ENCODE data around the gene CTNNA3.
A peak's percentile ranks its signal among the peaks of the same experiment; 100 is the strongest.

Gene CTNNA3

DNA sequence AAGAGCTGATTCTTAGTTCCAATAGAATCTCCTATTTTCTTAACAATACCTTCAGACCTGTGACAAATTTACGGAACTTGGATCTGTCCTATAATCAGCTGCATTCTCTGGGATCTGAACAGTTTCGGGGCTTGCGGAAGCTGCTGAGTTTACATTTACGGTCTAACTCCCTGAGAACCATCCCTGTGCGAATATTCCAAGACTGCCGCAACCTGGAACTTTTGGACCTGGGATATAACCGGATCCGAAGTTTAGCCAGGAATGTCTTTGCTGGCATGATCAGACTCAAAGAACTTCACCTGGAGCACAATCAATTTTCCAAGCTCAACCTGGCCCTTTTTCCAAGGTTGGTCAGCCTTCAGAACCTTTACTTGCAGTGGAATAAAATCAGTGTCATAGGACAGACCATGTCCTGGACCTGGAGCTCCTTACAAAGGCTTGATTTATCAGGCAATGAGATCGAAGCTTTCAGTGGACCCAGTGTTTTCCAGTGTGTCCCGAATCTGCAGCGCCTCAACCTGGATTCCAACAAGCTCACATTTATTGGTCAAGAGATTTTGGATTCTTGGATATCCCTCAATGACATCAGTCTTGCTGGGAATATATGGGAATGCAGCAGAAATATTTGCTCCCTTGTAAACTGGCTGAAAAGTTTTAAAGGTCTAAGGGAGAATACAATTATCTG, 768.6 kb downstream of the CTNNA3 start:
- no peak for DNase-seq

DNA sequence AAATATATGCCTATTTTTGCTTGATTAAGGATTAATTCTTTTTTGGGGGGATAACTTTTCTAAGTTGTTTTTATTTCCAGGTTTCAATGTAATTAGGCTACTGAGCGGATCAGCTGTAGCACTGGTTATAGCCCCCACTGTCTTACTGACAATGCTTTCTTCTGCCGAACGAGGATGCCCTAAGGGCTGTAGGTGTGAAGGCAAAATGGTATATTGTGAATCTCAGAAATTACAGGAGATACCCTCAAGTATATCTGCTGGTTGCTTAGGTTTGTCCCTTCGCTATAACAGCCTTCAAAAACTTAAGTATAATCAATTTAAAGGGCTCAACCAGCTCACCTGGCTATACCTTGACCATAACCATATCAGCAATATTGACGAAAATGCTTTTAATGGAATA, 769.2 kb downstream of the CTNNA3 start:
- no peak for DNase-seq

DNA sequence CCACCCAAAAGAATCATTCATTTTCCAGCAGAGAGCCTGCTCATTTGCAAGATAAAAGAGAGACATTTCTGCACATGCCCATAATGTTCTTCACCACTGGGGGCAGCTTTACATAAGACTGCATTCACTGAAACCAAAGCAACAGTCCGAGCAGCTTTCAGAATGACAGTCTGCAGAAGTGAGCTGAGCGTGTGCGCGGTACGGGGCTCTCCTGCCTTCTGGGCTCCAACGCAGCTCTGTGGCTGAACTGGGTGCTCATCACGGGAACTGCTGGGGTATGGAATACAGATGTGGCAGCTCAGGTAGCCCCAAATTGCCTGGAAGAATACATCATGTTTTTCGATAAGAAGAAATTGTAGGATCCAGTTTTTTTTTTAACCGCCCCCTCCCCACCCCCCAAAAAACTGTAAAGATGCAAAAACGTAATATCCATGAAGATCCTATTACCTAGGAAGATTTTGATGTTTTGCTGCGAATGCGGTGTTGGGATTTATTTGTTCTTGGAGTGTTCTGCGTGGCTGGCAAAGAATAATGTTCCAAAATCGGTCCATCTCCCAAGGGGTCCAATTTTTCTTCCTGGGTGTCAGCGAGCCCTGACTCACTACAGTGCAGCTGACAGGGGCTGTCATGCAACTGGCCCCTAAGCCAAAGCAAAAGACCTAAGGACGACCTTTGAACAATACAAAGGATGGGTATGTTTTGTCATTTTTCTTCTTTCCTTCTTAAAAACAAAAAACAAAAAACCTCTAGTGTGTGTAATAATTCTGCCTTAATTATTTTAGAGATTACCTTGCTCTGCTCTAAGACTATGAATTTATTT, 769.9 kb downstream of the CTNNA3 start, which contains the start of gene LRRTM3:
LRRTM3 (plus strand) TSS at position 141 of the 820 bp plus-strand sequence.
- peak; percentile 46 for DNase-seq

DNA sequence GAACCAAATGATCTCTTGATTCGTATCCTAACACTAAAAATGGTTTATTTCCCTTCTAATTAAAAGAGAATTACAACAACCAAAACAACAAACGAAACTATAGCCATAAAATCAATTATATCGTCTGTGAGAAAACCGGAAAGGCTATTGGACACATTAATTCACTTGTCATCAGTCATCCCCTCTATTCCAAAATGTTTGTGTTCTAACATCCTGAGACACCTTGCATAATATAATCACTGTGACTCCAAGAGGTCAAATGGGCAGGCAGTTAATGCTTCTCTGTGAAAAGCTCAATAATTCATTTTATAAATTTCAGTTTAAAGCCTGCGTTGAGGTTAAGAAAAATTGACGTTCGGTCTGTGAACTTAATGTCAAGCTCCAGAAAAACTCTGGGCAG, 770.6 kb downstream of the CTNNA3 start:
- no peak for DNase-seq

DNA sequence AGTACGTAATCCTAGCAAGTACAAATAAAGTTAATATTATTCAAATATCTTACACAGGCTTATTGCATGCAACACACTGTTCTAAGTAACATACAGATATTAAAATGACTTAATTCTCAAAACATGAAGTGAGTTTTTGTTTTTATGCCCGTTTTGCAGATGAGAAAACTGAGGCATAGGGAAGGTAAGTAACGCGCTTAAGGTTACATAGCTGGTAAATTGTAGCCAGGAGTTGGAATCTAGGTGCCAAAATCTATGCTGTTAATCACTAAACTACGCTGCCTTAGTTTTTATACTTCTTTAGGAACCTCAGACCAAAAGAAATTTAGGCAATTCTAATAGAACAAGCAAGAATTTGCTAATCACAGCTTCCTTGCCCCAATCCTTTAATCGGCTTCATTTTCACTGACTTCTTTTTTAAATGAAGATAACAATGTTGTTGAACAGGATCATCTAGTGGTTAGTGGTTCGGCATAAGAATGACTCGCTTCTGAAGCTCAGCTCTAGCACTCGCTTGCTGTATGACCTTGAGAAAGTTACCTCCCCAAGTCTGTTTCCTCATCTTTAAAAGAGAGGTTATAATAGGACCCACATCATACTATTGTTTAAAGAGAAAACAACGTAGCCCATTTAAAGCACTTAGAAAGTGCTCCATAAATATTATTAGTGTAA, 771.2 kb downstream of the CTNNA3 start:
- DNase-seq = no peak

DNA sequence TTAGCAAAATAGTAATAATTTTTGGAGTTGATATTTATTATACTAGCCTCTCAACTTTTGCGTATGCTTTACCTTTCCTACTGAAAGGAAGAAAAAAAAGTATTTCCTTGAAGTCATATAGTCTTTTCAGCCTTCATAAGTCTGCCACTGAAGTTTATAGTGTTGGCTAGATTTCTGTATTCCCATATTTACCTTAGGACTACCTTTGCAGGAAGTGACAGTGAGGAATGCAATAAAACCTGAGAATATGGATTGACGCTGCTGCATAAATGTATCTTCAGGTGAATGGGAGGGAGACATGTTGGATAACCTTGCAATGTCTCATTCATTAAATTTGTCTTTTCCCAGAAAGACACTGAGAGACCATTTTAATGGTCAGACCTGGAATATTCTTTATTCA, 776.7 kb downstream of the CTNNA3 start:
- no peak for DNase-seq

DNA sequence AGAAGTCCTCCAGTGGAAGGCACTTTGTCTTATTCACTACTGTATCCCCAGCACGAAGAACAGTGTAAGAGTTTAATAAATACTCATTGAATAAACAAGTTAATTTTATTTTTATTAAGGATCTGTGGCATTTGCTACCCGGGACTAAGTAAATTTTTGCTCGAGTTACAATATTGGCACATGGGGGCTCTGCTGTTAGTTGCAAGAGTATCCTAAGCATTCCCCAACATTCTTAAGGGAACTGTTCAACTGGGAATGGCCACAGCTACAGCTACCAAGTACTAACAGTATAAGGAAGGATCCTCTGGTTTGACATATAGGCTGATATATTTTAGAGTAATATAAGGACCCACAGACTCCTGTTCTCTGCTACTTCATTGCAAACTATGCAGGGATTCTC, 778.9 kb downstream of the CTNNA3 start:
- no peak for DNase-seq

DNA sequence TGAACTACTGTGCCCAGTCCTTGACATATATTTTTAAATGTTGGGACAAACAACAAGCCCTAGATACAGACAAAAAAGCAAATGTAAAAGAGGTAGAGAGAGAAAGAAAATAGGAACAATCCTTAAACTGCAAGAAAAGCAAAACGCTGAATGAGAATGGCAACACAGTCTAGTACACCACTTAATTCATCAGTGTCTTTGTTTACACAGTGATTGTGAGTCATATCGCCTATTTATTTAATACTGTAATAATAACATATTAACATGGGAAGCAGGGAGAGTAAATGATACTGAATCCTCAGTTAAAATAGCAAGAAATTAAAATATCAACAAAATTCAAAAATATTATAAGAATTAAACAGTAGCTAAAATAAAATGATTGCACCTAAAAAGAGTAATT, 780.0 kb downstream of the CTNNA3 start:
- DNase-seq = no peak

DNA sequence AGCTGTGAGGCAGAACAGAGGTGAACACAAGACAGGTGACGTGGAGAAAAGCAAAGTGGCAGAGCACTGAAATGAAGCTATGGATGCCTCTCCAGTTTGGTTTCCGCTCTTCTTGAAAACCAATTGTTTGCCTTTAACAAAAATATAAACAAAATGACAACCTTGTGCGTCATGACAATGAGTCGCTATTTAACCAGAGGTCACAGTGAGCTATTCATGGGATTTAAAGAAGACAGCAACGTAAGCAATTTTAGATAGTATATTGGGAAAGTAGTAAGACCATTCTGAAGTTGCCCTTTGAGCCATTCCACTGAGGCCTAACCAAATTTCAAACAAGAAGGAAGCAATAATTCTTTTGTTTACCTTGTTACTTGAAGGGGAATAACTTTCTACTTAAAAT, 785.3 kb downstream of the CTNNA3 start:
- no peak for DNase-seq

DNA sequence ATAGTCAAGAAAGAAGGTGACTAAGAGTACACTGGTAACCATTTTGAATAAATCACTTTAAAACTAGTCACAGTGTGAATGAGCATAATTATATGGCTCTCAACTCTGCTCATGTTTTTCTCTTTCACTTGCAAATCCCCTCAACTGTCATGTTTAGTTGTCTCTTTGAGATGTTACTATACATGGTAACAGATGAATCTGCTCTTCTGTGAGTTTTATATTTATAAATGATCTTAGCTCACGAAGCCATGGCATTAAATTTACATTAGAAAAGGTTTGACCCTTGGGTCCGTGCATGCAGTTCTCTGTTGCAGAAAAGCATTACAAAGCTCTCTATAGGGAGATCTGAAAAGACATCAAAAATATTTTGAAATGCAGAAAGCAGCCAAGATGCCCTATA, 803.1 kb downstream of the CTNNA3 start:
- no peak for DNase-seq

DNA sequence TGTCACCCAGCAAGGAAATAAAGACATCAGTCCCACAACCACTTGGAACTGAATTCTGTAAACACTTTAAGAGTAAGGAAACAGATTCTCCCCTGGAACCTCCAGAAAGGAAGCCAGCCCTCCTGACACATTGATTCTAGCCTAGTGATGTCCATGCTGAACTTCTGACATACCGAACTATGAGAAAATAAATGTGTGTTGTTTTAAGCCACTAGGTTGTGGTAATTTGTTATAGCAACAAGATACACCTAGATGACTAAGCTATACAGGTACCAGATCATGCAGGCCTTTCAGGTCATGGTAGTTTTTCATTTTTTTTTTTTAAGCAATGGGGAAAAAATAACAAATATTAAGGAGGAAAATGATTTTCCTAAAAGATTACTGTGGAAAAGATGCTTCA, 807.8 kb downstream of the CTNNA3 start:
- no peak for DNase-seq

DNA sequence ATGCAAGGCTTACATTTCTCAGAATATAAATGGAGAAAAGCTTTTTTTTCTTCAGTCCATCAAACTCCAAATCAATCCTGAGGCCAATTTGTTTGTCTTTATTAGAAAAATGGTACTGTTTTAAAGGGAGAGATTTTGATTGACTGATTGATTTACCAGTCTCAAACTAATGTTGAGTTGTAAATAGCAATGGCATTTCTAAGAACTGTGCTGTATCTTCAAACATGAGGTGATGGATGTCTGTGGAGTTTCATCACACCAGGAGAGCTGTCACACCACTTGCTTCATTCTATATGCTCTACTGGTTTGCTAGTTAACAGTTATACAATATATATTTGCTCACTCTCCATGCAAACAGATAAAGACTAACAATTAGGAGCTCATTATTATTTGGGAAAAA, 809.1 kb downstream of the CTNNA3 start:
- no peak for DNase-seq

DNA sequence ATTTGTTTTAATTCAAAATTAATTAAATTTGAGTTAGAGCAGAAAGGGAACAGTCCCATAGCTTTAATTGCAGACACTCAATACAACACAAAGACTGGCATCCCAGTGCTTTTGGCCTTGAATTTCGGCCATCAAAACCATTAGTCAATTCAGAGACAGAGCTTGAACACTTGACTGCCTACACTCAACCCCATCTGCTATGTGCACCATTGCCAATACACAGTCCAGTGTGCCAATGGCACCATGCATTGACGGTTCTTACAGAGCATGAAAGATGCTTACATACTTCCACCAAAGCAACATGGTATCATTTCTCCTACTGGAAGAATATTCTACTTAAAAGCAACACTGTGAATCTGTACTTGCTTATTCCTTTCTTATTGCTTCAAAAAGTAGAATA, 813.7 kb downstream of the CTNNA3 start:
- no peak for DNase-seq

DNA sequence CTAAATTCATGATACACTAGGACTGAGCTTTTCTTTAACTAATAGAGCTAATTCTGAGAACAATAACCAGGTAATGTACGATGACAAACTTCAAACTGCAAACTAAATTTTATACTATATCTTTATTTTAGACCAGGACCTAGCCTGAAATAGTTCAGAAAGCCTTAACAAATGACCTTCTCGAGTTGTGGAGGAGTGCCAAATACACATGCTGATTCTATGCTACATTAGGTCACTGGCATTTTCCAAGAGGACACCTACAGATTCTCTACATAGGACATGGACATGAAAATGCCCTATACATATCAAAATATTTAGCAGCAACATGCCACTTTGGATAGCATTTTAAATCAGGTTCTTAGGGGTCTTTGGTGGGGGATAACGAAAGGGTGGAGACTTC, 814.2 kb downstream of the CTNNA3 start:
- no peak for DNase-seq

DNA sequence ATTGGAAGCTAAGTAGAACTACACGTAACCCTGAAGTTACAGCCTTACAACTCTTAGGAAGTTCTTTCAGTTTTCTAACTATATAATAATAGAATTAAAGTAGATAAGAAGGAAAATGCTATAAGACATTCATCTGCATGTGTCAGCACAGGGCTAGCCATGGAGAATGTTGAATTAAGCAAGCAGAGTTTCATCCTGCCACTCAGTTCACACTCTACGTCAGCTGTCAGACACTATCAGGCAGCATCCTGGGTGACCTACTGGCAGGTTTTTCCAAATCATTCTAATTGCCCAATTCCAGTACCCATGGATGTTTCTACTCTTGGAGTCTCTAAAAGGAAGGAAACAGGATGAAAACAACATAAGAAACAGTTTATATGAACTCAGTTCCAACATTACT, 815.2 kb downstream of the CTNNA3 start:
- no peak for DNase-seq

DNA sequence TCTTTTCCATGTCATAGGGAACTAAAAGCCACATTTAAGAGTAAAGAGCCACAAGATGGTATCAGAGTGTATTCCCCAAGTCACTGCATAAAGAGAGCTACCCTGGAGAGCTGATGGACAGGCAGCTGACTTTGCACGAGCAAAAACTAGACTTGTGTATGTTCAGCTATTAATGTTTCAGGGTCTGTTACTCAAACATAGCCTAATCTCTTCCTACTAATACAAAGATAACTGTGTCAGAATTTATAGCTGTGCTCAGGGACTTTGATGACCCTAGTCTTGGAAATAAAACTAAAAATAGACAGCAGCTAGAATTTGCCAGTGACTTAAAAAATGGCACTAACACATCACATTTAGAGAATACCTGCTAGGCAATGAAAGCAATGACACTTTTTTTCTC, 815.7 kb downstream of the CTNNA3 start:
- DNase-seq = no peak

DNA sequence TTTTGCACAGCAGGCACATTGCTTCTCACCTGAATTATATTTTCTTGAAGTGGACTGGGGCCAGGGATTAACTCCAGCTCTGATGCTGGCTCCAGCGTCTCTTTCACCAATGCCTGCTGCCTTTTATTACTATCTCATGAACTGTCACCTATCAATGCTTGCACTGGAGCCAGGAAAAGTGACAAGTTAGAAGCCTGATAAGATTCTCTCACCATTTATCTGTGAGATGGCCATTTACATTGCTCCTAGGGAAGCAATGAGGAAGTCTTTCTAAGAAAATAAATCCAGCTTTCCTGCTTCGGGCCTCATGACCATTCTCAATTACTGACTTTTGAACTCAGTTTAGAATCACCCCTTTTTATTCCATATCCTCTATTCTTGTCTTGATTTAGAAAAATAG, 818.6 kb downstream of the CTNNA3 start:
- DNase-seq = no peak

DNA sequence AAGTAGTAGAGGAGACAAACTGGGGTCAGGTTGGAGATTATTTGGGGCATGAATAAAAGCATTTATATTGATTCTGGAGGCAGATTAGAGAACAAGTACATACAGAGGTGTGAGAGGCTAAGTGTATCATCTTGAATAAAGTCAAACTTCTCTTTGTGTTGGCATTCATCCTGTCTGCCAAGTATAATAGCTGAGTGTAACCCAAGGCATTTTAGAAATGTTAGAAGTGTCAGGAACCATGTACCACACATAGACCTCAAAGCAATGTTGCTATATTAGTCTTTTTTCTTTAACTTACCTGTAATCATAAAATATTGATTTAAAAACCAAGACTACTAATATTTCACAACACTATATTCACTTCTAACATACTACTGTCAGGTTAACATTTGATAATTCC, 826.4 kb downstream of the CTNNA3 start:
- DNase-seq = no peak

DNA sequence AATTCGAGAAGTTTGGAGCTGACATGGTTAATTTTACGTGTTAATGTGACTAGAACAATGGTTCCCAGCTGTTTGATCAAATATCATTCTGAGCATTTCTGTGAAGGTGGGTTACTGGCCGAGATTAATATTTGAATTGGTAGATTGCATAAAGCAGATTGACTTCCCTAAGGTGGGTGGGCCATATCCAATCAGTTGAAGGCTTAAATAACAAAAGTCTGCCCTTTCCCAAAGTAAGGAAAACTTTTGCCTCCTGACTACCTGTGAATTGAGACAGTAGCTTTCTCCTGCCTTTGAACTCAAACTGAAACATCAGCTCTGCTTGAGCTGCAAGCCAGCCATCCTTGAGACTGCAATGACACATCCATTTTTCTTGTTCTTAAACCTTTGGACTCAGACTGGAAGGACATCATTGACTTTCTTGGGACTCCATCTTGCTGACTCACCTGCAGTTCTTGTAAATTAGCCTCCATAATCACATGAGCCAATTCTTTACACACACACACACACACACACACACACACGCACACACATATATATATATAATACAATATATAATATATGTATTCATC, 833.2 kb downstream of the CTNNA3 start:
- DNase-seq = no peak

DNA sequence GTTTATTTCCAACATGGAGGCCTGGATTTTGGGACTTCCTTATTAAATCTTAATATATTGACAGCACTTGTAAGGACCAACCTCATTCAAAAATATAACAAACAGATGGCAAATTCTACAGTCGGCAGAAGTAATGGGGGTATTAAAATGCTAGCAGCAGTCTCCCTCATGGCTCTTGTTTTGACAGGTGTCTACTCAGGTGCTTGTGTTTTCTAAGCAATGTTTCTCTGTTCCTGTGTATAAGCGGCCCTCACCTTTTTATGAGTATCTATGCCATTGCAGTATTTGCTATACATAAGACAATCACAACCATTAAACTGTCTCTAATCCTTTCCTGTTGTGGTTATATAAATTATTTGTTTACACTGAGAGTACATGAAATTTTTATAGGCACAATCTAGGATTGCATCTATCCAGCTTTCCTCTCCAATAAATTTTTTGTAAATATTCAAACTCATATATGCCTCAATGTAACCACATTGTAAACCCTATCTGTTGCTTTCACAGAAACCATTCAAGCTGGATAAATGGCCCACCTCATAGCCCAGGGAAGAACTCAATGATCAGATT, 835.5 kb downstream of the CTNNA3 start:
- DNase-seq = no peak

DNA sequence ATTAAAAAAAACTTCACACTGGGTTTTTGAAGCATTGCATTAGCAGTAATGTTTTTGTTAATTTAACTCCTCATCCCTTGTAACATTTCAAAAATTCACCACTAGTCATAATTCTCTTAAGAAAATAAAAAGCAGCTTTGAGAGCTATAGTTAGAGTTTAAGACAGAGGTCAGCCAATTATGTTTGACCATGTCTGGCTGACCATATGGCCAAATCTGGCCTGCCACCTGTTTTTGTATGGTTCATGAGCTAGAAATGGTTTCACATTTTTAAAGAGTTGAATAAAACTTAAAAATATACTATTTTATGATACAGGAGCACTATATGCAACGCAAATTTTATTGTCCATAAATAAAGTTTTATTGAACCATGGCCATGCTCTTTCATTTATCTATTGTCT, 843.2 kb downstream of the CTNNA3 start:
- no peak for DNase-seq

DNA sequence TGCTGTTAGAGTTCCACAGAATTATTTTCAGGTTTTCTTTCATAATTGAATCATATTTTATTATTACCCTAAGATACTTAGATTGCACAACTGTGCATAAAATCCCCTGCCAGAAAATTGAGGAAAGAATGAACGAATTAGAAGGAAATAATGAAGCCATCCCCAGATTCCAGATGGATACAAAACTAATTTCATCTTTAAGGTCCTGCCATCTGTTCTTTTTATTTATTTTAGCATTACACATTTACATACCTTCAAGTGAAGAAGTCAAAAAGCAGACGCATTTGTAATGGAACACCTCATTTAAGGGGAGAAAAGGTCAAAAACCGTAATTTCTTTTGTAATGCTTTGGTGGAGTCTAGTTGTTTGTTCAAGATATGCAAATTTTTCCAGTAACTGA, 847.1 kb downstream of the CTNNA3 start:
- DNase-seq = no peak

DNA sequence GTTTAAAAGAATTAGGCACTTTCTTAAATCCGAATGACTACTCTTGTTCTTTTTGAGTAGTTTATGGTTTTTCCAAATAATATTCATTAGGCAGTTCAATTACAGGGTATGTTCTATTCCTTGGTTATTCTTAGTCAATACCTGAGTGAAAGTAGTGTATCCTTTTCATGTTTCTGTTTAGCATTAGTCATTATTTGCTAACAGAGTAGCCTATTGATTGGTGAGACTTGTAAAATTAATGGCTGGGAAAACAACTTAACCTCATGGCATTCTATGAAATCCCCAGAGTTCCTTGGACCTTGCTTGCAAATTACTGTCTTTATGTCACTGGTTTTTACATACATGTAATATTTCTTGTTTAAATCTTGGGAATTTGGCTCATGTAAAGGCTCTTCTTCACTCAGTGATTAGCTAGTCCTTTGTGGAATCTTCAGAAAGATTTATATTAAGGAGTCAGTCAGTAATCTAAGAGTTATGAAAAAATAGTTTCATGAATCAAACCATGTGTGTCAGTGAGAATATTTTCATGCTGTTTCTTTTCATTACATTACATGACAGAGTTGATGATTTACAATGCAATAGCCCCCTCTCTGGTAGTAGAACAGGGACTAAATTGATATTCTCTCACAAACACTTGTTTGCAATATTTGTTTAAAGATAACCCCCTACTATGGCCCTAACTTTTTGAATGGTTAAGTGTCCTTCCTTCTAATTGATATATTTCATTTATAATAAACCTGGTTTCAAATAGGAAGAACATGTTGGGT, 851.6 kb downstream of the CTNNA3 start:
- DNase-seq = no peak

Measured in NCI-H510A (cell line).